HepG2 (cell line): ENCODE data around the gene INSR. TPM values are rescaled to one million over a fixed set of nuclear protein-coding genes. Genes with fewer than 3 reads are reported as not detected.

Experiments used
- AGO2 ChIP-seq: fragments of 200-400 bp; formaldehyde crosslinking; optimal IDR thresholded peaks from 2 replicates; pipeline ENCODE3; 2017; ENCODE audit warnings: mild to moderate bottlenecking, low read depth, low read length, moderate library complexity
- BCLAF1 ChIP-seq: fragments of 450-650 bp; IDR thresholded peaks from 2 replicates; pipeline ENCODE4 v1.6.1; 2017; ENCODE audit warnings: mild to moderate bottlenecking
- CHD2 ChIP-seq: IDR thresholded peaks from 2 replicates; pipeline ENCODE4 v1.6.1; 2011; ENCODE audit warnings: low read depth, low read length, improper control_type of control experiment
- DPF2 ChIP-seq: sonication (generic); formaldehyde crosslinking; IDR thresholded peaks from 2 replicates; pipeline ENCODE4 v1.4.0; 2020; ENCODE audit warnings: mild to moderate bottlenecking, low read depth, missing genetic modification reagents, borderline replicate concordance
- E2F2 ChIP-seq: sonication (generic); formaldehyde crosslinking; IDR thresholded peaks from 2 replicates; pipeline ENCODE4 v1.4.0; 2020; ENCODE audit warnings: missing genetic modification reagents, borderline replicate concordance
- ELF4 ChIP-seq: sonication (generic); formaldehyde crosslinking; IDR thresholded peaks from 2 replicates; pipeline ENCODE4 v1.5.0; 2020; ENCODE audit warnings: missing genetic modification reagents, mild to moderate bottlenecking, moderate library complexity, borderline replicate concordance
- HIVEP1 ChIP-seq: sonication (generic); formaldehyde crosslinking; IDR thresholded peaks from 2 replicates; pipeline ENCODE4 v1.4.0; 2020; ENCODE audit warnings: mild to moderate bottlenecking, missing genetic modification reagents
- HMGXB4 ChIP-seq, 2 experiments: sonication (generic) in 1 of 2; formaldehyde crosslinking in 1 of 2; IDR thresholded peaks; 2 replicates each; pipeline versions ENCODE4 v1.4.0 to v1.6.1; 2018 to 2020; ENCODE audit warnings: missing genetic modification reagents in 2 of 2, borderline replicate concordance in 1 of 2, low read depth in 1 of 2, mild to moderate bottlenecking in 1 of 2, missing biosample characterization in 1 of 2
- HNRNPLL ChIP-seq: fragments of 200-400 bp; formaldehyde crosslinking; IDR thresholded peaks from 2 replicates; pipeline ENCODE4 v1.6.1; 2017; ENCODE audit warnings: mild to moderate bottlenecking, low read depth, low read length; ENCODE audit not compliant: poor library complexity, severe bottlenecking
- ISL2 ChIP-seq: sonication (generic); formaldehyde crosslinking; IDR thresholded peaks from 2 replicates; pipeline ENCODE4 v1.5.0; 2020; ENCODE audit warnings: missing genetic modification reagents
- MTF2 ChIP-seq: sonication (generic); formaldehyde crosslinking; IDR thresholded peaks from 2 replicates; pipeline ENCODE4 v1.5.0; 2020; ENCODE audit warnings: missing genetic modification reagents, borderline replicate concordance
- UBTF ChIP-seq: sonication (generic); formaldehyde crosslinking; IDR thresholded peaks from 2 replicates; pipeline ENCODE4 v1.4.0; 2020; ENCODE audit warnings: mild to moderate bottlenecking, missing genetic modification reagents
- XRCC5 ChIP-seq: fragments of 200-400 bp; formaldehyde crosslinking; optimal IDR thresholded peaks from 2 replicates; pipeline ENCODE3; 2017; ENCODE audit warnings: mild to moderate bottlenecking, low read length
- ZFY ChIP-seq: sonication (generic); formaldehyde crosslinking; IDR thresholded peaks from 2 replicates; pipeline ENCODE4 v1.4.0; 2020; ENCODE audit warnings: missing genetic modification reagents
- ZMYM4 ChIP-seq: sonication (generic); formaldehyde crosslinking; IDR thresholded peaks from 2 replicates; pipeline ENCODE4 v1.8.1; 2023; ENCODE audit warnings: mild to moderate bottlenecking, missing genetic modification reagents
- ZNF263 ChIP-seq: sonication (generic); formaldehyde crosslinking; IDR thresholded peaks from 2 replicates; pipeline ENCODE4 v1.4.0; 2020; ENCODE audit warnings: missing genetic modification reagents
- ZNF44 ChIP-seq: sonication (generic); formaldehyde crosslinking; IDR thresholded peaks from 2 replicates; pipeline ENCODE4 v1.5.1; 2020; ENCODE audit warnings: mild to moderate bottlenecking, missing genetic modification reagents
- ZNF740 ChIP-seq: sonication (generic); formaldehyde crosslinking; IDR thresholded peaks from 2 replicates; pipeline ENCODE4 v1.4.0; 2020; ENCODE audit warnings: missing genetic modification reagents
- ZNF746 ChIP-seq: sonication (generic); formaldehyde crosslinking; IDR thresholded peaks from 2 replicates; pipeline ENCODE4 v1.8.0; 2022; ENCODE audit warnings: mild to moderate bottlenecking, missing genetic modification reagents
- polyA plus RNA-seq, 8 experiments: library from polyadenylated mRNA; depleted of rRNA in 3 of 8; stranded (reverse) in 7 of 8; unstranded in 1 of 8; fragments of >200 nt; fragmentation: Illumina TruSeq in 4 of 8; extraction: Trizol in 4 of 8; gene quantifications; 2 replicates each; pipeline versions ENCODE4 v1.2.1 to v1.2.3, GENCODE V29; 2011 to 2016; ENCODE audit warnings: low read depth in 4 of 8, missing spikeins in 1 of 8, mixed read lengths in 1 of 8; ENCODE audit not compliant: insufficient read depth in 1 of 8
- total RNA-seq, 5 experiments: library from RNA; depleted of rRNA; stranded (reverse); fragments of >200 nt; fragmentation: Illumina TruSeq; extraction: Trizol; gene quantifications; 2 replicates each; pipeline ENCODE4 v1.2.3, GENCODE V29; 2016; ENCODE audit warnings: low read depth in 1 of 5

Gene INSR
- total and polyA plus RNA-seq, 2 of the 13 experiments (the other 11 are each of a cell fraction or from before 2014, with no cell fraction given) = 24.2 to 29.8 TPM

- peak; percentile 50 for TF ChIP-seq HNRNPLL
- no peak for TF ChIP-seq ZNF746 (CRISPR knock-in tag)
- no peak for TF ChIP-seq BCLAF1
- TF ChIP-seq ZNF740 (CRISPR knock-in tag) = no peak
- peak; percentile 81 for TF ChIP-seq ZFY (CRISPR knock-in tag)
- TF ChIP-seq XRCC5 = peak; percentile 34
- TF ChIP-seq HIVEP1 (CRISPR knock-in tag) = peak; percentile 33; the same call in 1 of the 2 replicates
- peak; percentile 42; the same call in 1 of the 2 replicates for TF ChIP-seq ISL2
- TF ChIP-seq DPF2 (CRISPR knock-in tag) = no peak
- no peak for TF ChIP-seq ZNF263 (CRISPR knock-in tag)
- no peak; the same call in 1 of the 2 replicates for TF ChIP-seq E2F2 (CRISPR knock-in tag)
- no peak for TF ChIP-seq CHD2
- TF ChIP-seq AGO2 = peak; percentile 66
- TF ChIP-seq ZMYM4 (CRISPR knock-in tag) = peak; percentile 43; the same call in 1 of the 2 replicates
- TF ChIP-seq HMGXB4 (CRISPR knock-in tag; IDR thresholded peaks at IDR 0.05; ENCODE audit: borderline replicate concordance in 1 of 2, low read depth in 1 of 2) = peak in 1 of 2 experiments; percentile 54; a peak in 1 of 4 replicates
- peak; percentile 45 for TF ChIP-seq UBTF (CRISPR knock-in tag)
- TF ChIP-seq ZNF44 = peak; percentile 51; the same call in 1 of the 2 replicates
- TF ChIP-seq MTF2 (CRISPR knock-in tag) = peak; percentile 48; the same call in 1 of the 2 replicates
- peak; percentile 71; the same call in 1 of the 2 replicates for TF ChIP-seq ELF4
These were observed 224.9 kb downstream of the INSR start, which contains the start of gene ZNF557 (continued) for GRCh38 chr19:7069042-7069903.
